GM21737 (cell line): Measurements from ENCODE around the gene TNPO1.
"Not testable (repeated sequence)": the region's sequence is repeated elsewhere in the genome, so short reads cannot be mapped to it uniquely, and the experiment has no call there.

Source experiments
- ATAC-seq: cut with Tn5 transposase; IDR thresholded peaks from one replicate; pipeline ENCODE4 v1.9.1; 2021; ENCODE audit warnings: mild to moderate bottlenecking, moderate library complexity; ENCODE audit not compliant: unreplicated experiment

The TNPO1 gene

DNA sequence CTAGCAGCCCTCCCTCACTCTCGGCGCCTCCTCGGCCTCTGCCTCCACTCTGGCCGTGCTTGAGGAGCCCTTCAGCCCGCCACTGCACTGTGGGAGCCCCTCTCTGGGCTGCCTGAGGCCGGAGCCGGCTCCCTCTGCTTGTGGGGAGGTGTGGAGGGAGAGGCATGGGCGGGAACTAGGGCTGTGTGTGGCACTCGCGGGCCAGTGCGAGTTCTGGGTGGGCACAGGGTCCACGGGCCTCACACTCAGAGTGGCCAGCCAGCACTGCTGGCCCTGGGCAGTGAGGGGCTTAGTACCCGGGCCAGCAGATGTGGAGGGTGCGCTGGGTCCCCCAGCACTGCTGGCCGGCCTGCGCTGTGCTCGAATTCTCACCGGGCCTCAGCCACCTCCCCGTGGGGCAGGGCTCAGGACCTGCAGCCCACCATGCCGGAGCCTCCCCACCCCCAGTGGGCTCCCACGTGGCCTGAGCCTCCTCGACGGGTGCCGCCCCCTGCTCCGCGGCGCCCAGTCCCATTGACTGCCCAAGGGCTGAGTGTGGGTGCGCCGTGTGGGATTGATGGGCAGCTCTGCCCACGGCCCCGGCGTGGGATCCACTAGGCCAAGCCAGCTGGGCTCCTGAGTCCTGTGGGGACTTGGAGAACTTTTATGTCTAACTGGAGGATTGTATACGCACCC is 109.0 kb downstream of the TNPO1 start:
- no peak for ATAC-seq

DNA sequence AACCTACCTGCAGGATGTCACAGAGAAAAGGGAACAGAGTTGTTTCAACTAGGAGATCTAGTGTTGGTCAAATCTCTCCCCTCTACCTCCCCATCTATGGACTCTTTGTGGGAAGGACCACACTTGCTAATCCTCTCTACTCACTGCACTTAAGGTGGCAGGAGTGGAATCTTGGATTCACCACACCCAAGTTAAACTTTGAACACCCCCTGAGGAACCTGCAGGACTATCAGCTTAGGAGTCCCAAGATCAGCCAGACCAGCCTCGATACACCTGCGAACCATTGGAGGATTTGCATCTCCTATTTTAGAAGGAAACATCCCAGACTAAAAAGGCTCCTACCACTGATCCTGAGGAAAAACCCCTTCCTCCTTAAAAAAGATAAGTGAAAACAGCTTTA is 116.2 kb downstream of the TNPO1 start:
- ATAC-seq = not testable (repeated sequence)

DNA sequence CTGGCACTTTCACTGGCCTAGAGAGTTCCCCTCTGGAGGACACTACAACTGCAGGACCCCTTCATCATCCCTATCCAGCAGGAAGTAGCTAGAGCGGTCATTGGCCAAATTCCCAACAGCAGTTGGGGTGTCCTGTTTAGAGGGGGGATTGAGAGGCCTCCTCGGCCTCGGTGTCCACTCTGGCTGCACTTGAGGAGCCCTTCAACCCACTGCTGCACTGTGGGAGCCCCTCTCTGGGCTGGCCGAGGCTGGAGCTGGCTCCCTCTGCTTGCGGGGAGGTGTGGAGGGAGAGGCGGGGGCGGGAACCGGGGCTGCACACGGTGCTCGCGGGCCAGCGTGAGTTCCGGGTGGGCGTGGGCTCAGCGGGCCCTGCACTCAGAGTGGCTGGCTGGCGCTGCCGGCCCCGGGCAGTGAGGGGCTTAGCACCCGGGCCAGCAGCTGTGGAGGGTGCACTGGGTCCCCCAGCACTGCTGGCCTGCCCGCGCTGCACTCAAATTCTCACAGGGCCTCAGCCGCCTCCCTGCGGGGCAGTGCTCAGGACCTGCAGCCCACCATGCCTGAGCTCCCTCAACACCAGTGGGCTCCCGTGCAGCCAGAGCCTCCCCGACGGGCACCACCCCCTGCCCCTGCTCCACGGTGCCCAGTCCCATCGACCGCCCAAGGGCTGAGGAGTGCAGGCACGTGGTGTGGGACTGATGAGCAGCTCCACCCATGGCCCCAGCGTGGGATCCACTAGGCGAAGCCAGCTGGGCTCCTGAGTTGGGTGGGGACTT is 118.7 kb downstream of the TNPO1 start:
- ATAC-seq = not testable (repeated sequence)

DNA sequence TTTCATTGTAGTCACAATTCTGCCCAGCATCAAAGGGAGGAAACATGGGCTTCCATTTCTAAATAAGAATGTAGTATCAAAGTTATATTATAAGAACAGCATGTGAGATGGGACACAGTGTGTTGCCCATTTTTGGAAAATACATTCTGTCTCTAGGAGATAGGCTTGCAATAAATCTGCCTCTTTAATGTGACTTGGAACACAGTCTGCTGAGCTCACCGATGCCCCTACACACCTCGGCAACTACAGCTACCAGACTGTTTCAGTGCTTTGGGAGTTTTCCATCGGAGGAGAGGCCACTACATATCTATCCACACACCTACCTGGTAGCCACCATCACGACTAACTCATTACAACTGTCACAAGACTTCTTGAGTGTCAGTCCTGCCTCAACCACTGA is 120.4 kb downstream of the TNPO1 start:
- no peak for ATAC-seq

DNA sequence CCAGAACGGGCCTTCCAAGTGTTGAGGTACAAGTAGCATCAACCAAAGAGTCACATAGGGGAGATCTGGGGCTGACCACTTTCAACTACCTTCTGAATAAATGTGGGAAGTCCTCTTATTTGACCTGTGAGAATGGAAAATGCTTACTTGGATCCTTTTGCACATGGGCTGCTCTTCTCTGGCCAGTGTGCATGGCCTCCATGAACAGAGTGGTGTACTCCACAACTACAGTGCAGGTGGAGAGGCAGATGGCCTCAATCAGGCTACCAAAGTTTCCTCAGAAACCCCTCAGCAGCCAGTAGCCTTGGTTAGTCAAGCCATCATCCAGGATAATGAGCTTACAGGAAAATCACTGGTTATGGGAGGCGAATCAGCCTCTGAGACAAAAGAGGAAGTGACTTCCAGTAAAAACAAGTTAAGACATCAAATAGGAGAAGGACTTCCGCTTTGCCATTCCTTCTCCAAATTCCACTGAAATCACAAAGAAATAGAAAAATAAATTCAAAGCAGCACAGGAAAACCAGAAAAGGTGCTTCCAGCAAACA is 121.1 kb downstream of the TNPO1 start:
- no peak for ATAC-seq

DNA sequence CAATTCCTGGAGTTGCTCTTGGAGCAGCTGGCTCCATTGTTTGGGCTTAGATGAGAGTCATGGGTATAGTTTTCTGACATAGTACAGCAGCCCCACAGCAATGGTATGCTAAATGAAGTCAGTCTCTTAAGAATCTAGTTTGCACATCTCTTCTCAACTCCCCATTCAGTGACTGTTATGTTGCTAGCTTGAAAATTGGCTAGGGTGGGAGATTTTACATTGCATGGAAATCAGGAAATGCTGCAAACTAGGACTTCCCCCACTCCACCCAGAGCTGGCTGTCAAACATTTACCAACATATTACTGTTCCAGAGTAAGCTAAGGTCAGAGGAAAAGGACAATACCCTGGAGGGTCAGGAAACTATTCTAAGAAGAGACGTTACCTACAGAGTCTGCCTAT is 121.7 kb downstream of the TNPO1 start:
- ATAC-seq = no peak

DNA sequence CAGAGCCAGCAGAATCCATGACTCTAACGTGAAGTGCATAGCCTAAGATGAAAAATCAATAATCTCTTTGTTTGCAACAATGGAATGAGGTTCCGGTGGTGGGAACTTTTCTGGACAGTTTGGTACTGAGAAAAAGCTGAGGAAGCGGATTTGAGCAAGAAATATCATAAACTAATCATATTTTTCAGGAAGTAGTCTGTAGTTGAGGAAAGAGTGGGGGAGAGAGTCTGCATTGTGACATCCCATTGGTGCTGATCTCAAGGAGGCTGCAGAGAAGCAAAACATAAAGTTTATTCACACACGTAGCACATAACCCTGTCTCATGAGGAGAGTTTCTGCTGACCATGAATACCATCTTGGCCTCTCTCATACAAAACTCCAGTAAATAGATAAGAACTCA is 123.6 kb downstream of the TNPO1 start:
- ATAC-seq = no peak

DNA sequence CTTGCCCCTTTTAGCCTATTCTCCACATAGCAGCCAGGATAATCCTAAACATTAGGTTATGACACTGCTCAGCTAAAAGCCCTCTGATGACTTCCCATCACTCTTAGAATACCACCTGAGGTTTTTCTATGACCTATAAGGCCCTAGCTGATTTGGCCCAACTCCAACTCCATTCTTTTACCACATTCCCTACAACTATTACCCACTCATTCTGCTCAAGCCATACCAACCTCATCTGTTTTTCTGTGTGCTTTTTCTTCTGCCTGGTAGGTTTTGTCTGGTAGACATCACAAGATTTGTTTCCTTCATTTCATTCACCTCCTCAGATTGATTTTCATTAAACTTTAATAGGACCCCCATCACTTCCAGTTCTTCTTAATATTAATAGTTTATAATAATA is 126.8 kb downstream of the TNPO1 start:
- ATAC-seq = no peak

DNA sequence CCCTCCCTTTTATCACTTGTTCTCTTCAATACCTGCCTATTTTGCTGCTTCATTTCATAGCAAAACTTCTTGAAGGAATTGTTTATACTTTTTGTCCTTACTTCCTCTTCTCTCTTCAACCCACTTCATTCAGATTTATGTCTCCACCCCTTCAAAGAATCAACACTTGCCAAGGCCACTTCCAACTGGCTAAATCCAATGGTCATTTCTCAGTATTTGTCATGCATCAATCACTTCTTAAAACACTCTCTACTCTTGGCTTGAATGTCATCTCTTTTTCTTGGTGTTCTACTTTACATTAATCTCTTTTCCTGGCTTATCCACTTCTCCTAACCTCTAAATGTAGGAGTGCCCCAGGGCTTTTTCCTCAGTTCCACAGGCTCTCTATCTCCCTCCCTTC is 131.0 kb downstream of the TNPO1 start:
- ATAC-seq = no peak

DNA sequence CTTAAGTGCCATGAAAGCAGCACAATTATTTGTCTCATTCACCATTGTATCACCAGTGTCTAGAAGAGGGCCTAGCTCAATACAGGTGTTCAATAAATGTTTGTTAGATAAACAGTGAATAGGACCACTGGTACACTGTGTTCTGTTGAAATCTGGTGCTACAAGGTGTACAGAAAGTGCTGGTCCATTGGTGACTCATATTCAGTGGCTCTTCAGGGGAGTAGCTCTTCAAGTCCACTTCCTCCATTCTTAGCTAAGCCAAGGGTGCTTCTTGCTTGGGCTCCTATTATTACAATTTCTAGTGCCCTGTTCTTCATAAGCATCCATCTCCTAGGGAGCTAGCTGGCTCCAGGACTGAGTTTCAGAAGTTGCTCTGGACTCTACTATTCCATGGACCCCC is 133.0 kb downstream of the TNPO1 start:
- ATAC-seq = no peak

DNA sequence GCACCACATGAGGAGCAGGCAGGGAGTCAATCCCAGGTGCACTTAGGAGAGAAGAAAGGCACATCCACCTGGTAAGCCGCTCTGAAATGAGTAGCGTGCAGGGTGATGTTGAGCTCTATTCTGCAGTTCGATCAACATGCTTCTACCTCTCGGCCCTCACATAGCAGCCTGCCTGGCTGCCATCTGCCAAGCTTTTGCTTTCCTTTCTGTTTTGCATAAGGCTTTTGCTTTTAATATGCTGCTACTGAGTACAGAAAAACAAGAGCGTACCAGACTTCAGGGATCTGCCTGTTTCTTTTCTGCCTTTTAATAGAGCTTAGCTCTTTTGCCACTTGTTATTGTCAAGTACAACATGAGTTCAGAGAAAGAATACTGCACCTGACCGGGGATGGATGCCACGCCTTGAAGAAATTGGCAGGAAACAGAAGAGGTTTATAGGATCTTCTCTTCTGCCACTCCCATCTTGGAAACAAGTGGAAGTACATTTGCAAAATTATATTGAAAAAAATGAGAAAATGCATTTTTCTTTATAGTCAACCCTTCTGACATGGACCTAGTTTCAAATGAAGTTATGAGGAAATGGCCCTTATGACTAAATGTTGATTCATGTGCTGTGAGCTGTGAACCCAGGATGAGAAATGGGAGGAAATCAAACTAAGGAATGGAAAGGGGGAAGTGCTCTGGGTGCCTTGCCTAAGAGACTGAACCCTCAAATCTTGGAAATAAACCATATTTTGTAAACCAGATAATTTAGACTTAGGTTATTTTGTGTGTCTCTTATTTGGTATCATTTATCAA is 135.4 kb downstream of the TNPO1 start:
- no peak for ATAC-seq

DNA sequence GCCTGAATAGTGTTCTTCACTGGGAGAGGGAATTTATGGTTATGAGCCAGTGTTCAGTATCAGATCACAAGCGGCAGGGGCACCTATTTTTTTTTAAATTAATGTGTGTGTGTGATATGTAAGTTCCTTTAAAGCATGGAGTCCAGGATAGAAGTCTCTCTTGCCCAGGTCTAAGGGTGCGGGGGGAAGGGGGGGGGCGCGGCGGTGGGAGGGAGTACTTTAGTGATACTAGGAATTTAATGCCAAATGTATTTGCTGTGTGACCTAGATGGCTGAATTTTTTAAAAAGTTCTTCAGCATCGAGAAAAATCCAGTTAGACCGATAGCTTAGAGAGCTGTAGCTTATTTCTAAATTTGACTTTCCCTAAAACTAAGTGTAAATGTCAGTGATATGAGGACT is 137.9 kb downstream of the TNPO1 start:
- no peak for ATAC-seq

DNA sequence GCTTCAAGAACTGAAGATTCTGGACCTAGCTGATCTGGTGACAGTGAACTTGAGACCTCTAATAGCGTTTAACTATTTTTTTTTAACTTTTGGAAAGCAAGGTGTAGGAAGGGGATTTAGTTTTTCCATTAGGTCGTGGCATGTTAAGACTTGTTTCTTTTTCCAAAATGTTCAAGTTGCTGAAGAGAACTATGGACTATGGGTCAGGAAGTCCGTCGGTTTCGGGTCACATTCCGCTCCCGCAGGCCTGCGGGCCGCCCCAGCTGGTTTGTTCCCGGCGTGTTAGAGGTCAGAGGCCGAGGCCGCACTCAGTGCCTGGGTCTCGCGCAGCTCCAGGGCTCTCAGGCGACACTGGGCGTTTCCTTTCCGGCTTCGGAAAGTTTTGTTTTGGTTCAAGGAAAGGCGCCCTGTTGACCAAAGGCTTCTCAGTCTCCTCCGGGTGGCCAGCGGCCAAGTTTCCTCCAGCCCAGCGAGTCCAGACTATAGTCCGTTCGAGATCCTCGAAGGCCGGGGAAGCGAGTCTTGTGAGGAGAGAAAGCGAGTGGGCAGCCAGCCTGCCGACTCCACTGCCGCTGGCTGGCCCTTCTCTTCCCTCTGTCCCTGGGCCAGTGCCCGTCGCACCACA is 138.8 kb downstream of the TNPO1 start:
- peak; percentile 33 for ATAC-seq

DNA sequence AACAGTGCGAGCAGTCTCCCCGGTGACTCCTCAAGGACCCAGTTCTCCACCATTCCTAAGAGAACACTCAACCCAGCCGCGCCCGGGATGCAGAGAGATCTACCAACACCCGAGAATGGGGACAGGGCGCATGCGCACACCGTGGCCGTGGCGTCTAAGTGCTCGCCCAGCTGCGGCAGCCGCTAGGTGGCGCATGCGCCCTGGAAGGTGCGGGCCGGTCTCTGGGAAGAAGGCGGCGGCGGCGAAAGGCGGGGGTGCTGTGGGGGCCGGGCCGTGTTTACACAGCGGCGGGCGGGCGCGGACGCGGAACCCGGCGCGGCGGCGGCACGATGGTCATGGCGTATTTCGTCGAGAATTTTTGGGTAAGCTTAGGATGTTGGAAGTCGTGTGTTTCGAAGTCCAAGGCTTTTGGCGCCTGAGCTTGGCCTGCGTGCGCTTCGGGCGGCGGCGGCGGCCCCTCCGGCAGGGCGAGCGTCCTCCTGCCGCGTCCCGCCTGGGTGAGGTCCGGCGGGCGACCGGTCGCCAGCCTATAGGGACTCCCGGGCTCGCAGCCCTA is 139.4 kb downstream of the TNPO1 start, which contains the start of gene FCHO2:
TSS of gene FCHO2 (plus strand) at position 274 of the 556 bp plus-strand sequence. CDS start at position 330, 56 bp downstream.
- ATAC-seq = peak; percentile 94

DNA sequence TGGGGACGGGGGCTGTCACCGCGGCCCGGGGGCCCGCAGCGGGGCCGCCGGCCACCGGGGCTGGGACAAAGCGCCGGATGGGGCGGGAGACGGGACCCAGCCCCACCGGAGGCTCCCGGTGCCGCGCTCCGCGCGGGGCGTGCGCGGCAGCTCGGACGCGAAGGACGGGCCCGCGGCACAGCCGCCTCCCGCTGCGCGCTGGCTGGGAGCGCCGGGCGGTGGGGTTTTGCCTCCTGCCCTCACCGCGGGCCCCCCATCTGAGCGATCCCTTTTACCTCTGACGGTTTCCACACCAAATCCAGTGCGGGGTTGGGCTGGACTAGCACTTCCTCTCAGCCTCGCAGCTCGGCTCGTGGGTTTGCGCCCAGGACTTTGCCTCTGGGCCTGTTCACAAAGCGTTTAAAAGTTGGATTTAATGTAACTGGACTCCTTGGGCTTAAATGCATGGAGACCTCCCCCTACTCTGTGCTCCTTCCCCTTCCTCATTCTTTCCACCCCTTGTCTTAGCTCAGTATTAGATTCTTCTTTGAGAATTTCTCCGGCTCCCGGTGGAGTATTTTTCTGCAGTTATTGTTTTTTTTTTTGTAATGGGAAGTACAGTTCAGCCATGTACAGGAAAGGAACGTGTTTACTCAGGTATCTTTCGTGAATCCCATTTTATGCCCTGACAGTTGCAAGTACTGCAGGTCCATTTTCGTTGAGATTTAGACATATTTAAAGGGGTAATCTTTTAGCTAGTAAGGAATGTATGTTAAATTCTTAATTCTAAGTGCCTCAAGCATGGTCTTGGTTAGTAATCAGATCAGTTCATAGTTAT is 140.1 kb downstream of the TNPO1 start:
- peak; percentile 41 for ATAC-seq

DNA sequence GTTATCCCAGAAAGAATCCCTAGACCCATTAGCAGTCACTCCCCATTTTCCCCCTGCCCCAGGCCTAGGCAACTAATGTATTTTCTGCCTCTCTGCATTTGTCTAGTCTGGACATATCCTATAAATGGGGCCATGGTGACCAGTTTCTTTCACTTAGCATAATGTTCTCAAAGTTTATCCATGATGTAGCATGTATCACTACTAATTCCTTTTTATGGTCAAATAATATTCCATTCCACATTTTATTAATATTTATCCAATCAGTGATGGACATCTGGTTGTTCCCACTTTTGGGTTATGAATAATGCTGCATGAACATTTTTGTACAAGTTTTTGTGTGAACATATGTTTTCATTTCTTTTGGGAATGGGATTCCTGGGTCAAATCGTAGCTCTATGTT is 140.9 kb downstream of the TNPO1 start:
- ATAC-seq = no peak

DNA sequence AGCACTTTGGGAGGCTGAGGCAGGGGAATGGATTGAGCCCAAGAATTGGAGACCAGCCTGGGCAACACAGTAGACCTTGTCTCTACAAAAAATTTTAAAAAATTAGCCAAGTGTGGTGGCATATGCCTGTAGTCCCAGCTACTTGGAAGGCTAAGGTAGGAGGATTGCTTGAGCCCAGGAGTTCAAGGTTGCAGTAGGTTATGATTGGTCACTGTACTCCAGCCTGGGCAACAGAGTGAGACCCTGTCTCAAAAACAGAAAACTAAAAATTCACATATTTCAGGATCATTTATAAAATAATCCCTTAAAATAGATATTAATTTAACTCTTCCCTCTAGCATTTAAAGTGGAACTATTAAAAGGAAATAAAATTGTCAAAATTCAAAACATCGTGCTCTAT is 142.8 kb downstream of the TNPO1 start:
- ATAC-seq = no peak
